B cell (primary cell): ENCODE results near the gene GSTA3. TPM values are rescaled to one million over a fixed set of nuclear protein-coding genes. Genes with fewer than 3 reads are reported as not detected.

ENCODE experiments used
- ATAC-seq: fragments of 200-7000 bp; cut with Tn5 transposase; one replicate; pipeline ENCODE4 v1.10.0; 2021; ENCODE audit warnings: low read depth, mild to moderate bottlenecking, moderate number of reproducible peaks, moderate library complexity
- CTCF ChIA-PET: fragments of 350-600 bp; sonication (Branson Sonifier 250); formaldehyde crosslinking; loops from one replicate; lab custom pipeline; 2021; ENCODE audit warnings: antibody characterized with exemption, inconsistent platforms; lab: Charles Lee
- POLR2A ChIA-PET: fragments of 350-600 bp; sonication (Branson Sonifier 250); formaldehyde crosslinking; loops from one replicate; lab custom pipeline; 2021; ENCODE audit warnings: antibody characterized with exemption; lab: Charles Lee
- DNase-seq: peaks from one replicate; pipeline ENCODE4 v3.0.0; 2013
- H2AFZ ChIP-seq: 2 replicates; pipeline ENCODE4 v1.6.1; 2012; ENCODE audit warnings: mild to moderate bottlenecking, low read depth, low read length; ENCODE audit not compliant: insufficient read depth, poor library complexity, severe bottlenecking
- H3K27ac ChIP-seq, 2 donors: 1 replicate in 1 of 2; 2 replicates in 1 of 2; pipeline ENCODE4 v1.5.1; 2012 to 2013; ENCODE audit warnings: low read length in 2 of 2, mild to moderate bottlenecking in 2 of 2, moderate library complexity in 1 of 2
- H3K27me3 ChIP-seq, 4 experiments: fragments of 200-600 bp in 1 of 4; sonication (generic) in 1 of 4; replicated peaks in 1 of 4; 1 replicate in 2 of 4; 2 replicates in 2 of 4; pipeline versions ENCODE4 v1.6.1 to v1.7.0; 2013 to 2016; ENCODE audit warnings: low read length in 3 of 4, mild to moderate bottlenecking in 2 of 4, mixed read lengths in 1 of 4, moderate library complexity in 1 of 4; ENCODE audit not compliant: insufficient read depth in 4 of 4, control insufficient read depth in 3 of 4; ENCODE audit errors: control extremely low read depth in 1 of 4
- H3K36me3 ChIP-seq, 2 experiments: replicated peaks in 1 of 2; 1 replicate in 1 of 2; 2 replicates in 1 of 2; pipeline versions ENCODE4 v1.6.1 to v1.7.1; 2013; ENCODE audit warnings: low read length in 1 of 2; ENCODE audit not compliant: insufficient read depth in 2 of 2, control insufficient read depth in 1 of 2; ENCODE audit errors: control extremely low read depth in 1 of 2, extremely low read depth in 1 of 2
- H3K4me1 ChIP-seq, 2 donors: fragments of 200-600 bp in 1 of 2; sonication (generic) in 1 of 2; 1 replicate in 1 of 2; 2 replicates in 1 of 2; pipeline versions ENCODE4 v1.5.1 to v1.6.1; 2013 to 2017; ENCODE audit warnings: low read length in 2 of 2; ENCODE audit not compliant: control insufficient read depth in 2 of 2, insufficient read depth in 2 of 2
- H3K4me2 ChIP-seq: replicated peaks from 2 replicates; pipeline ENCODE3; 2012; ENCODE audit warnings: mild to moderate bottlenecking, low read depth, low read length; ENCODE audit not compliant: poor library complexity, severe bottlenecking
- H3K4me3 ChIP-seq, 5 experiments: fragments of 200-600 bp in 1 of 5; sonication (generic) in 1 of 5; 1 replicate in 3 of 5; 2 replicates in 2 of 5; pipeline versions ENCODE4 v1.5.1 to v1.7.0; 2011 to 2016; ENCODE audit warnings: low read length in 4 of 5, mild to moderate bottlenecking in 4 of 5, low read depth in 2 of 5, control low read depth in 1 of 5, moderate library complexity in 1 of 5; ENCODE audit not compliant: insufficient read depth in 1 of 5; ENCODE audit errors: control extremely low read depth in 1 of 5, extremely low read depth in 1 of 5
- H3K79me2 ChIP-seq: fragments of 200-600 bp; sonication (generic); one replicate; pipeline ENCODE4 v1.6.0; 2016; ENCODE audit warnings: low read length; ENCODE audit not compliant: control insufficient read depth, insufficient read depth
- H3K9ac ChIP-seq: fragments of 200-600 bp; sonication (generic); 2 replicates; pipeline ENCODE4 v1.6.1; 2017; ENCODE audit warnings: mild to moderate bottlenecking, low read length, moderate library complexity
- H3K9me3 ChIP-seq, 3 donors: one replicate each; pipeline versions ENCODE4 v1.6.1 to v1.7.1; 2013; ENCODE audit warnings: low read length in 2 of 3; ENCODE audit not compliant: control insufficient read depth in 2 of 3, insufficient read depth in 1 of 3; ENCODE audit errors: control extremely low read depth in 1 of 3
- H4K20me1 ChIP-seq: 2 replicates; pipeline ENCODE4 v1.6.0; 2012; ENCODE audit warnings: mild to moderate bottlenecking, low read length; ENCODE audit not compliant: insufficient read depth, control insufficient read depth, poor library complexity, severe bottlenecking
- H3K27ac Mint-ChIP-seq: one replicate; pipeline ENCODE4 v1.8.0; 2021; ENCODE audit warnings: mixed read lengths
- H3K27me3 Mint-ChIP-seq: one replicate; pipeline ENCODE4 v1.8.0; 2021; ENCODE audit warnings: mixed read lengths
- H3K4me1 Mint-ChIP-seq: one replicate; pipeline ENCODE4 v1.8.0; 2021; ENCODE audit warnings: mixed read lengths
- H3K4me3 Mint-ChIP-seq: one replicate; pipeline ENCODE4 v1.8.0; 2021; ENCODE audit warnings: mixed read lengths
- H3K9me3 Mint-ChIP-seq: one replicate; pipeline ENCODE4 v1.8.0; 2022; ENCODE audit warnings: mixed read lengths; ENCODE audit not compliant: insufficient read depth
- EZH2 ChIP-seq: IDR thresholded peaks from 2 replicates; pipeline ENCODE4 v1.6.1; 2012; ENCODE audit warnings: borderline replicate concordance, low read depth, mild to moderate bottlenecking, moderate library complexity, low read length; ENCODE audit not compliant: insufficient read depth, poor library complexity, severe bottlenecking
- WGBS: methylation state at CpG from one replicate; pipeline ENCODE4 v1.1.5; 2013; ENCODE audit warnings: missing lambda C conversion rate; ENCODE audit not compliant: insufficient coverage; 5-methylcytosine and 5-hydroxymethylcytosine counted together
- intact Hi-C: fragments of 100-400 bp; cut with micrococcal nuclease; formaldehyde crosslinking; loops from one replicate; pipeline ENCODE4 v1.10.0; 2022
- polyA plus RNA-seq: library from polyadenylated mRNA; depleted of rRNA; stranded (reverse); fragments of >200 nt; gene quantifications from 2 replicates; pipeline ENCODE4 v1.2.3, GENCODE V29; 2012
- total RNA-seq, 2 donors: library from RNA; stranded (reverse); fragments of 120-200 nt in 1 of 2; gene quantifications; 1 replicate in 1 of 2; 2 replicates in 1 of 2; pipeline versions ENCODE4 v1.2.3 to v1.2.4, GENCODE V29; 2013 to 2022
- TF ChIP-seq, protein P1 (sequence below): fragments of 200-600 bp; IDR thresholded peaks from one replicate; pipeline ENCODE4 v1.8.0; 2022; ENCODE audit warnings: antibody characterized with exemption, mild to moderate bottlenecking

Gene GSTA3
- total and polyA plus RNA-seq, 2 donors (not counting 1 experiment from before 2014, with no cell fraction given) = not detected

DNA sequence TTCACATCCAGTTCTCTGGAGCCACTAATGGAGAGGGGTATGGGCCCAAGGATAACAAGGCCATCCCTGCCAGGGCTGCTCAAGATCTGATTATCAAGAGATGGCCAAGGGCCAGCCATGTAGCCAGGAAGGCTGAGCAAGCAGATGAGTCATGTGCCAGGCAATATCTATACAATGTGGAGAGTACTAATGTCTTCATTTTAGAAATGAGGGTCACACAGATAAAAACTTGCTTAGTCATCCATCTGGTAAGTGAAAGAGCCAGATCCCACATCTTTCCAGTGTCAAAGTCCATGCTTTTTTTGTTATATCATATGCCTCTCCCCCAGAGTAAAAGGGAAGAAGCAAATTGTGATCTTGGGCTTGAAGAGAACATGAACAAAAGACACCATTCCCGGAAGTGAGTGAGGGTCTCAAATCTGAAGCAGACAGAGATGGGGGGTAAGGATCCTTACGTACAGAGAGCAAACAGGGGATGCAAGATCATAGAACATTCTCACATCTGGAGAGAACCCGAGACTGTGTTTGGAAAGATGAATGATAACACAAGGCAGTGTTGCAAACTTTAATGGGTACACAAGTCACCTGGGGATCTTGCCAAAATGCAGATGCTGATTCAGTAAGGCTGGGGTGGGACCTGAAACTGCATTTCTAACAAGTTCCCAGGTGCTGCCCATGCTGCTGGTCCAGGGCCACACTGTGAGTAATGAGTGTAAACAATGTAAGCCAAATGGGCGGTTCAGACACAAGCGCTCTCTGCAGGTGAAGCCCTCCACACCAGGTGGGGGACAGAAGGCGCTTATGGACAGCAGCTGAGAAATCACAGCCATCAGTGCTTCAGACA is 20.0 kb upstream of the GSTA3 start:
- Histone ChIP-seq H3K4me1 (no peaks in the 10 kb centered on the region), H3K79me2 (no peaks in the 10 kb centered on the region), H3K4me2 (no peak overlapping the region), H3K4me3 (no peak overlapping the region), H3K9ac (no peak overlapping the region), H2AFZ (no peak overlapping the region), H3K36me3 (no peaks in the 10 kb centered on the region), H4K20me1 (no peaks in the 10 kb centered on the region), H3K9me3 (peaks cover 0 to 4% (median 0%) of the 10 kb centered on the region in 3 donors), H3K27me3 (no peaks in the 10 kb centered on the region), H3K27ac (no peak overlapping the region)
- WGBS = 100% methylated on average over 5 of the region's 6 CpGs
- Mint-ChIP-seq H3K4me3 (no peak overlapping the region), H3K27ac (no peak overlapping the region), H3K27me3 (peaks cover 10% of the 10 kb centered on the region), H3K9me3 (peaks cover 2% of the 10 kb centered on the region), H3K4me1 (no peaks in the 10 kb centered on the region)
- DNase-seq = no peak
- no peak for ATAC-seq
- TF ChIP-seq EZH2 = no peak
- TF ChIP-seq, protein P1, sequence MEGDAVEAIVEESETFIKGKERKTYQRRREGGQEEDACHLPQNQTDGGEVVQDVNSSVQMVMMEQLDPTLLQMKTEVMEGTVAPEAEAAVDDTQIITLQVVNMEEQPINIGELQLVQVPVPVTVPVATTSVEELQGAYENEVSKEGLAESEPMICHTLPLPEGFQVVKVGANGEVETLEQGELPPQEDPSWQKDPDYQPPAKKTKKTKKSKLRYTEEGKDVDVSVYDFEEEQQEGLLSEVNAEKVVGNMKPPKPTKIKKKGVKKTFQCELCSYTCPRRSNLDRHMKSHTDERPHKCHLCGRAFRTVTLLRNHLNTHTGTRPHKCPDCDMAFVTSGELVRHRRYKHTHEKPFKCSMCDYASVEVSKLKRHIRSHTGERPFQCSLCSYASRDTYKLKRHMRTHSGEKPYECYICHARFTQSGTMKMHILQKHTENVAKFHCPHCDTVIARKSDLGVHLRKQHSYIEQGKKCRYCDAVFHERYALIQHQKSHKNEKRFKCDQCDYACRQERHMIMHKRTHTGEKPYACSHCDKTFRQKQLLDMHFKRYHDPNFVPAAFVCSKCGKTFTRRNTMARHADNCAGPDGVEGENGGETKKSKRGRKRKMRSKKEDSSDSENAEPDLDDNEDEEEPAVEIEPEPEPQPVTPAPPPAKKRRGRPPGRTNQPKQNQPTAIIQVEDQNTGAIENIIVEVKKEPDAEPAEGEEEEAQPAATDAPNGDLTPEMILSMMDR = no peak
- intact Hi-C loops = no loop called here
- ChIA-PET CTCF (no interaction called here), POLR2A (no interaction called here)

DNA sequence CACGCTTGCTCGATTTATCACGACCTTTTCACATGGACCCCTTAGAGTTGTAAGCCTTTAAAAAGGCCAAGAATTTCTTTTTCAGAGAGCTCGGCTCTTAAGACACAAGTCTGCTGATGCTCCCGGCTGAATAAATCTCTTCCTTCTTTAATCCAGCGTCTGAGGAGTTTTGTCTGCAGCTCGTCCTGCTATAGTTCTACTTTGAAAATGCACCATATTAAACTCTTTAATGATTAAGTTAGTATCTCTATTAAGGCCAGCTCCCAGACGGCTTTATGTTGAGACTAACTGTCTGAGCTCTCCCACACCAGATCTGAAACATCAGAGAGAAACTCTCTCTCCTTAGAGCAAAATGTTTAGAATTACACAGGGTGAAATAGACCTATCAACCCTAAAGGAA is 18.0 kb upstream of the GSTA3 start:
- Histone ChIP-seq H3K9ac (no peak overlapping the region), H3K27me3 (no peaks in the 10 kb centered on the region), H3K9me3 (peaks cover 0 to 4% (median 0%) of the 10 kb centered on the region in 3 donors), H3K36me3 (no peaks in the 10 kb centered on the region), H2AFZ (no peak overlapping the region), H4K20me1 (no peaks in the 10 kb centered on the region), H3K4me3 (no peak overlapping the region), H3K27ac (no peak overlapping the region), H3K4me1 (no peaks in the 10 kb centered on the region), H3K4me2 (no peak overlapping the region), H3K79me2 (no peaks in the 10 kb centered on the region)
- DNase-seq (no peak), ATAC-seq (no peak)
- POLR2A ChIA-PET = no interaction called here
- 100% methylated on average over 2 of the region's 8 CpGs for WGBS
- no peak overlapping the region for H3K4me3 Mint-ChIP-seq
- peaks cover 2% of the 10 kb centered on the region for H3K9me3 Mint-ChIP-seq
- no peak overlapping the region for H3K27ac Mint-ChIP-seq
- peaks cover 17% of the 10 kb centered on the region for H3K27me3 Mint-ChIP-seq
- no peaks in the 10 kb centered on the region for H3K4me1 Mint-ChIP-seq
- TF ChIP-seq, protein P1 = no peak
- no peak for TF ChIP-seq EZH2
- intact Hi-C loops = no loop called here
- CTCF ChIA-PET = no interaction called here
